Measurements from ENCODE around the gene CATSPER2.
"Not testable (repeated sequence)": the region's sequence is repeated elsewhere in the genome, so short reads cannot be mapped to it uniquely, and the experiment has no call there.

CATSPER2 gene

GRCh38 chr15:43593328-43594190 is 55.1 kb downstream of the CATSPER2 start, which contains the start of gene CKMT1B:
Gene CKMT1B (plus strand): TSS chr15:43594027. CDS start chr15:43594219, 192 bp downstream.
- DNase-seq (ENCODE audit: low spot score): not testable (repeated sequence)

DNA sequence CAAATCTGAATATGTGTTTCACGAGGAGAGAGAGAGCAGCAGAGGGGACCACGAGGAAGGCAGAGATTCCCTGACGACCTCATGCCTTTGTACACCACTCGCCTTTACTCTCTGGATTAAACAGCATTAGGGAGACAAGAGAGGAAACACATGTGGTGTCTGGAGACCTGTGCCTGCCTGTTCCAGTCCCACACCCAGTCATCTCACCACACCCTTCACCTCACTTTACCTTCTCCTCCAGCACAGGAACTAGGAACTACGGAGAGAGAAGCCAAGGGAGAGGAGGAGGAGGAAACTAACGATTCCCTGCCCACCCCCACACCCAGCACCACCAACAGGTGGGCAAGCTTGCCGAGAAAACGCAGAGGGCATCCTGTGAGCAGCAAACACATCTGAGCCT is 55.8 kb downstream of the CATSPER2 start:
- DNase-seq (ENCODE audit: low spot score): not testable (repeated sequence)

GRCh38 chr15:43589778-43590466 is 58.7 kb downstream of the CATSPER2 start, which contains the start of gene PPIP5K1:
Gene PPIP5K1 (minus strand): TSS chr15:43590208. CDS start chr15:43584504, 5,704 bp downstream.
- DNase-seq (ENCODE audit: low spot score): not testable (repeated sequence)

Measured in HuH-7.5 (cell line).